ACC112 (cell line): ENCODE data around the gene TBC1D1.

Source experiments
- H2AFZ ChIP-seq: fragments of 200-600 bp; sonication (generic); one replicate; pipeline ENCODE4 v1.6.0; 2017; ENCODE audit warnings: antibody characterized with exemption, low read length; ENCODE audit not compliant: unreplicated experiment
- H3K27ac ChIP-seq: fragments of 200-600 bp; sonication (generic); 2 replicates; pipeline ENCODE4 v1.5.1; 2014; ENCODE audit warnings: low read depth, mild to moderate bottlenecking, antibody characterized with exemption, low read length, moderate library complexity
- H3K27me3 ChIP-seq: fragments of 200-600 bp; sonication (generic); 2 replicates; pipeline ENCODE4 v1.6.1; 2014; ENCODE audit warnings: mild to moderate bottlenecking, antibody characterized with exemption, low read length, moderate library complexity, mixed read lengths; ENCODE audit not compliant: insufficient read depth
- H3K36me3 ChIP-seq: fragments of 200-600 bp; sonication (generic); 2 replicates; pipeline ENCODE4 v1.6.1; 2016; ENCODE audit warnings: mild to moderate bottlenecking, antibody characterized with exemption, low read length, moderate library complexity, mixed read lengths; ENCODE audit not compliant: insufficient read depth
- H3K4me1 ChIP-seq: fragments of 200-600 bp; sonication (generic); one replicate; pipeline ENCODE4 v1.6.1; 2016; ENCODE audit warnings: low read length, mixed read lengths; ENCODE audit not compliant: insufficient read depth, unreplicated experiment, control insufficient read depth
- H3K4me3 ChIP-seq: fragments of 200-600 bp; sonication (generic); 2 replicates; pipeline ENCODE4 v1.5.1; 2014; ENCODE audit warnings: mild to moderate bottlenecking, low read depth, low read length
- H3K79me2 ChIP-seq: fragments of 200-600 bp; sonication (generic); one replicate; pipeline ENCODE4 v1.6.0; 2016; ENCODE audit warnings: low read length; ENCODE audit not compliant: control insufficient read depth, unreplicated experiment, insufficient read depth

Gene TBC1D1

DNA sequence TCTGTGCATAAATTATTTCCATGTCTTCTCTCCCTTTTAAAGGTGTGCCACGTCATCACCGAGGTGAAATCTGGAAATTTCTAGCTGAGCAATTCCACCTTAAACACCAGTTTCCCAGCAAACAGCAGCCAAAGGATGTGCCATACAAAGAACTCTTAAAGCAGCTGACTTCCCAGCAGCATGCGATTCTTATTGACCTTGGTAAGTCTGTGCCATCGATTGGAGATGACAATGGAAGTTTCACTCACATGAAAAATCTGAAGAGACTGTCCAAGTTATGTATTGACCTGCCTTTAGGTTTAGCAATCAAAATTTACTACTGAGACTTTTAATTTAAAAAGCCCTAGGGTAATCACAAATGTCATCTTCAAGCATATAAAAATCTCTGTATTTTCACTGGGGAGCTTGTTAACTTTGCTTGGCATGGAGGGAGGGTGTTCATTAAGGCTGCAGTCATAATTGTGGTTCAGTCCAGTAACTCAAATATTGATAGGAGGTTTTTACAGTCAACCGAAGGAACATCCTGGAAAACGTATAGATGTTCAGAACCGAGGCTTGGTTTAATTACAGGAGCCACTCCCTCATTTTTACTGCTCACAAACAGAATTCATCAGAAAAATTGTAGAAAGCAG lies 212.2 kb downstream of the TBC1D1 start:
- Histone ChIP-seq H3K4me1 (peaks cover 41% of the 10 kb centered on the region), H3K4me3 (no peak overlapping the region), H3K79me2 (no peaks in the 10 kb centered on the region), H3K27me3 (no peaks in the 10 kb centered on the region), H2AFZ (no peak overlapping the region), H3K27ac (no peak overlapping the region), H3K36me3 (no peaks in the 10 kb centered on the region)

- H3K27ac ChIP-seq, result no peak overlapping the region
- no peaks in the 10 kb centered on the region for H3K27me3 ChIP-seq
- H3K4me3 ChIP-seq, result no peak overlapping the region
- H3K36me3 ChIP-seq, result no peaks in the 10 kb centered on the region; the same call in 1 of the 2 replicates
- no peak overlapping the region for H2AFZ ChIP-seq
- peaks cover 16% of the 10 kb centered on the region for H3K4me1 ChIP-seq
- no peaks in the 10 kb centered on the region for H3K79me2 ChIP-seq
These were observed 214.8 kb downstream of the TBC1D1 start for GRCh38 chr4:38105475-38106220.

DNA sequence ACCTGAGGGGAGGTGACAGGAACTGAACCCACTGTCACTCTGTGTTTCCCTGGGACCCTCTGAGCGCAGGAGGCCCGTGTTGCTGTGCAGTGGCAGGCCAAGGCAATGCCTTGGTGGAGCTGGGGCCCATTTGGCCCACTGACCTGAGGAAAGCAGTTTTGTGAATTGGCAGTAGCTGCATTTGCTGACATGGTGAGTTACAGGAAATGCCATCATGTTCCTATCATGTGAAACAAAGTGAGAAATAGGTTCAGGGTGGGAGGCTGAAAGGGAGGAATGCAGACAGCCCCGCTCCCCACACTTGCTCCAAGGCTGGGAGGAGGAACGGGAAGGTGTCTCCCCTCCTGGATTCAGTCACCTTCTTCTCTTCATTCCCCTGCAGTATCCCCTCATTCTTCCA lies 215.4 kb downstream of the TBC1D1 start:
- H2AFZ ChIP-seq, result no peak overlapping the region
- no peaks in the 10 kb centered on the region; the same call in 1 of the 2 replicates for H3K36me3 ChIP-seq
- peaks cover 10% of the 10 kb centered on the region for H3K4me1 ChIP-seq
- H3K27me3 ChIP-seq, result no peaks in the 10 kb centered on the region
- no peaks in the 10 kb centered on the region for H3K79me2 ChIP-seq
- H3K4me3 ChIP-seq, result no peak overlapping the region
- no peak overlapping the region for H3K27ac ChIP-seq

- H2AFZ ChIP-seq, result no peak overlapping the region
- H3K36me3 ChIP-seq, result no peaks in the 10 kb centered on the region; the same call in 1 of the 2 replicates
- H3K27me3 ChIP-seq, result no peaks in the 10 kb centered on the region
- H3K27ac ChIP-seq, result no peak overlapping the region
- no peak overlapping the region for H3K4me3 ChIP-seq
- H3K4me1 ChIP-seq, result peaks cover 8% of the 10 kb centered on the region
- no peaks in the 10 kb centered on the region for H3K79me2 ChIP-seq
These were observed 216.1 kb downstream of the TBC1D1 start for GRCh38 chr4:38106886-38107514.

DNA sequence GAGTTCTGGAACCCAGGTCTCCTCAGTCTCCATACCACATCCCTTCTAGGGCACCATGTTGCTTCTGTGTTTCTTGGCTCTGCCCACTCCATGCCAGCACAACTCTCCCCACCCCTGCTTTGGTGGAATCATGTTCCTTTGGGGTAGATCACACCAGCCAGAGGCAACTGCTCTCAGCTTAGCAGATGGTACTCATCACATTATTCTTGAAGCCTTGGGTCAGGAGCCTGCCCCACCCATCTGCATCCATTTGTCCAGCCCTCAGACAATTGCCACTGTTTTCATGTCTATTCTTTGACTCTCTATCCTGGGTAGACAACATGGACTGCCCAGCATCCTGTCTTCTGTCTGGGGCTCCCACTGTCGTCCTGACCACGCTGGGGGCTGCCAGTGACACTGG lies 216.9 kb downstream of the TBC1D1 start:
- Histone ChIP-seq H3K27ac (no peak overlapping the region), H3K4me3 (no peak overlapping the region), H2AFZ (no peak overlapping the region), H3K27me3 (no peaks in the 10 kb centered on the region), H3K79me2 (no peaks in the 10 kb centered on the region), H3K36me3 (no peaks in the 10 kb centered on the region; the same call in 1 of the 2 replicates), H3K4me1 (peaks cover 8% of the 10 kb centered on the region)

- Histone ChIP-seq H3K4me1 (peaks cover 8% of the 10 kb centered on the region), H3K27ac (no peak overlapping the region), H3K36me3 (no peaks in the 10 kb centered on the region; the same call in 1 of the 2 replicates), H3K27me3 (no peaks in the 10 kb centered on the region), H3K79me2 (no peaks in the 10 kb centered on the region), H2AFZ (no peak overlapping the region), H3K4me3 (no peak overlapping the region)
These were observed 218.5 kb downstream of the TBC1D1 start for GRCh38 chr4:38109370-38109769.

GRCh38 chr4:38109896-38110295 lies 219.0 kb downstream of the TBC1D1 start:
- Histone ChIP-seq H3K27ac (no peak overlapping the region), H3K27me3 (no peaks in the 10 kb centered on the region), H2AFZ (no peak overlapping the region), H3K4me3 (no peak overlapping the region), H3K36me3 (no peaks in the 10 kb centered on the region; the same call in 1 of the 2 replicates), H3K79me2 (no peaks in the 10 kb centered on the region), H3K4me1 (peaks cover 8% of the 10 kb centered on the region)

- H2AFZ ChIP-seq, result no peak overlapping the region
- no peak overlapping the region for H3K4me3 ChIP-seq
- no peaks in the 10 kb centered on the region for H3K79me2 ChIP-seq
- no peaks in the 10 kb centered on the region for H3K27me3 ChIP-seq
- H3K27ac ChIP-seq, result no peak overlapping the region
- H3K36me3 ChIP-seq, result no peaks in the 10 kb centered on the region; the same call in 1 of the 2 replicates
- peaks cover 6% of the 10 kb centered on the region for H3K4me1 ChIP-seq
These were observed 220.1 kb downstream of the TBC1D1 start for GRCh38 chr4:38111024-38111423.

GRCh38 chr4:38111717-38112116 lies 220.8 kb downstream of the TBC1D1 start:
- H3K4me1 ChIP-seq, result no peaks in the 10 kb centered on the region
- no peaks in the 10 kb centered on the region for H3K79me2 ChIP-seq
- no peaks in the 10 kb centered on the region for H3K27me3 ChIP-seq
- no peak overlapping the region for H3K4me3 ChIP-seq
- H3K36me3 ChIP-seq, result no peaks in the 10 kb centered on the region; the same call in 1 of the 2 replicates
- no peak overlapping the region for H2AFZ ChIP-seq
- no peak overlapping the region for H3K27ac ChIP-seq

DNA sequence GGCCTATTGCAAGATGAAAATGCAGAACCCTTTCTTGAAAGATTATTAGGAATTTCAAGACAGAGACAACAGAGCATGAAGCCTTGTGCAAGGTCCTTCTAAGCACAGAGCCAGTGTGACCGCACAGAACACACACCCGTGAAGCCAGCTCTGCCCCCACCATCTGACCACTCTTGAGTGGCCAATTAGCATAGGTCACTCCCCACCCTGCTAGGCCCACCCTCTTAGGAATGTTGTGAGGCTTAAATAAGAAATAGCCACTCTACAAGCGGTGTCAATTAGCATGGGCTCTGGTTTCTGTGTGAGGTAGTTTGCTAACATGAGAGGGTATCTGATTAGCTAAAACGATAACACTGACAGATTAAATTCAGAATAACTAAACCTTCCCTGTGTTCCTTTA lies 222.2 kb downstream of the TBC1D1 start:
- H3K36me3 ChIP-seq, result no peaks in the 10 kb centered on the region; the same call in 1 of the 2 replicates
- H3K4me1 ChIP-seq, result no peaks in the 10 kb centered on the region
- no peak overlapping the region for H2AFZ ChIP-seq
- H3K27me3 ChIP-seq, result no peaks in the 10 kb centered on the region
- H3K79me2 ChIP-seq, result no peaks in the 10 kb centered on the region
- H3K4me3 ChIP-seq, result no peak overlapping the region
- no peak overlapping the region for H3K27ac ChIP-seq
